ENCODE results near the gene TMEM147.
"Not testable (repeated sequence)": the region's sequence is repeated elsewhere in the genome, so short reads cannot be mapped to it uniquely, and the experiment has no call there.

The TMEM147 gene

DNA sequence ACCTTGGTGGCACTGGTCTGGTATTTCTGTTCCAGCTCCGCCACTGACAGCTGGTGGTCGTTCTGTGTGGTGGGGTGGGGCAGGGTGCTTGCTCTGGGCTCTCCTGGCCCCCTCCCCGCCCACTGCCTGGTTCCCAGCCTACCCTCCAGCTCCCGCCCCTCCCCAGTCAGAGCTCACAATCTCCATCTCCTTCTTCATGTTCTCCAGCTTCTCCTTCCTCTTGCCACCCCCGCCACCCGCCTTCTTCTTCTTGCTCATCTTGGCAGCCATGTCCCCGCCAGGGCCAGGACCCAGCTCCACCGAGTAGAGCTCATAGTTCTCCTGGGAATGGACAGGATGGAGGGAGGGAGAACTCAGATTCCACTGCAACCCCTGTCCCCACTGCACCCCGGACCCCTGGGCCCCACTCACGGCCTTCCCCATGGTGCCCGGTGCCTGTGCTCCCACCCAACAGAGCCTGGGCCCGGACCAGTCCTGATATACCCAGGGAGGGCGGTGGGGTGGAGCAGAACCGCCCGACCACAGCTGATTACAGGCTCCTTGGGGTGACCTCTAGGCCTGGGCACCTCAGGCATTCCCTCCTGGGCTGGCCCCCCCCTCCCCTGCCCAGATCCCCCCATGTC lies 17.9 kb downstream of the TMEM147 start, which contains the start of gene ATP4A:
Gene ATP4A (minus strand): TSS at position 452 of the 623 bp plus-strand sequence. CDS start 29 bp downstream, at position 423.
- DNase-seq (ENCODE audit: low read depth), result no peak

GRCh38 chr19:35565016-35565856 lies 19.8 kb downstream of the TMEM147 start:
- no peak for DNase-seq (ENCODE audit: low read depth)

DNA sequence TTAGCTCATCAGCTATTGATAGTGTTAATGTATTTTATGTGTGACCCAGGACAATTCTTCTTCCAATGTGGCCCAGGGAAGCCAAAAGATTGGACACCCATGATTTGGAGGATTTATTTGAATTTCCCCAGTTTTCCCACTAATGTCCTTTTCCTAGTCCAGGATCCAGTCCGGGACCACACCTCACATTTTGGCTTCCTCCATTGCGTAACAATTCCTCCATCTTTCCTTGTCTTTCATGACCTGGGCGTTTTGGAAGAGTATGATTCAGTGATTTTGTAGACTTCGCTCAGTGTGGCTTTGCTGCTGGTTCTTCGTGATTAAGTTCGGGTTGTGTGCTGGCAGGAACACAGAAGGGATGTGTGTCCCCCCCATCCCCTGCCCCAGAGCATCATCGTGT lies 21.3 kb downstream of the TMEM147 start:
- no peak for DNase-seq (ENCODE audit: low read depth)

GRCh38 chr19:35569281-35569781 lies 23.9 kb downstream of the TMEM147 start:
- DNase-seq (ENCODE audit: low read depth), result no peak

DNA sequence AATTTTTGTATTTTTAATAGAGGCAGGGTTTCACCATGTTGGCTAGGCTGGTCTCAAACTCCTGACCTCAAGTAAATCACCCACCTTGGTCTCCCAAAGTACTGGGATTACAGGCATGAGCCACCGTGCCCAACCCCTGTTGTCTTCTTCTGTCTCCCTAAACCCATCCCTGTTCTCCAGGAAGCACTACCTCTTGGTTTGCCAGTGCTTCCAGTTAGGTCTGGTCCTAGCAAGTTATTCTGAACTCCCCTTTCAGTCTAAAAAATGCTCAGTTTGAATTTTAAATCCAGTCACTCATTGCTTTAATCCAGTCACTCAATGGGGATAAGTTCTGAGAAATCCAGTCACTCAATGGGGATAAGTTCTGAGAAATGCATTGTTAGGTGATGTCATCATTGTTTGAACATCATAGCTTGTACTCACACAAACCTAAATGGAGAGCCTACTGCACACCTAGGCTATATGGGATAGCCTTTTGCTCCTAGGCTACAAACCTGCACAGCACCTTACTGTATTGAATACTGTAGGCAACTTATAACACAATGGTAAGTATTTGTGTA lies 26.1 kb downstream of the TMEM147 start:
- no peak for DNase-seq (ENCODE audit: low read depth)

DNA sequence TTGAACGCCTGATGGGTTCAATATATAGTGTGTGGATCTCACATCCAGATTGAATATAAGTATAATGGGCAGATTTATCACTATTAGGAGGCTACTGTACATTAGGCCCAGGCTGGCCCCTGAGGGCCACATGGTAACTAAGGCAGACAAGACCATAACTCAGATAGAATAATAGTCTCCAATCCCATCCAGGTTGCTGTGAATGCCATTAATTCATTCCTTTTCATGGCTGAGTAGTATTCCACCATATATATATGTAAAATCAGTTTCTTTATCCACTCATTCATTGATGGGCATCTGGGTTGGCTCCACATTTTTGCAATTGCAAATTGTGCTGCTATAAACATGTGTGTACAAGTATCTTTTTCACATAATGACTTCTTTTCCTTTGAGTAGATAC lies 32.5 kb downstream of the TMEM147 start:
- DNase-seq (ENCODE audit: low read depth), result no peak

GRCh38 chr19:35578707-35579106 lies 33.3 kb downstream of the TMEM147 start:
- no peak for DNase-seq (ENCODE audit: low read depth)

GRCh38 chr19:35582760-35583159 lies 37.3 kb downstream of the TMEM147 start:
- DNase-seq (ENCODE audit: low read depth), result no peak

GRCh38 chr19:35585848-35586247 lies 40.4 kb downstream of the TMEM147 start, which contains the start of gene PMIS2:
Gene PMIS2 (plus strand): TSS chr19:35586173. CDS start chr19:35586260, 87 bp downstream.
- no peak for DNase-seq (ENCODE audit: low read depth)

DNA sequence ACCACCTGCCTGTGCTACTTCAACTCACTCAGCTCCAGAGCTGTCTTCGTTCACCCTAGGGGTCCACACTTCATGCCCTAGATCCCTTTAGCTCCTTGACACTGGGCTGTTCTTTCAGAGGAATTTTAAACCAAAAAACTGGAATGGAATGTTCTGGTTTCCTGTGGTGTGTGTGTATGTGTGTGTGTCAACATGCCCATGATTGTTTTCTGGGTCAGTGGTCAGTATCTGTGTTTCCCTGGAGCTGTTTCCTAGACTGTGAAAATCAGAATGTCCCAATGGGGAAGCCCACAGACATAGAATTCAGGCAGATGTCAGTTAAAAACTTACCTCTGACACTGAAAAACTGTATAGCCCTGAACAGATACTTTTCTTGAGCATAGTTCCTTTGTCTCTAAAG lies 41.9 kb downstream of the TMEM147 start:
- DNase-seq (ENCODE audit: low read depth), result no peak

DNA sequence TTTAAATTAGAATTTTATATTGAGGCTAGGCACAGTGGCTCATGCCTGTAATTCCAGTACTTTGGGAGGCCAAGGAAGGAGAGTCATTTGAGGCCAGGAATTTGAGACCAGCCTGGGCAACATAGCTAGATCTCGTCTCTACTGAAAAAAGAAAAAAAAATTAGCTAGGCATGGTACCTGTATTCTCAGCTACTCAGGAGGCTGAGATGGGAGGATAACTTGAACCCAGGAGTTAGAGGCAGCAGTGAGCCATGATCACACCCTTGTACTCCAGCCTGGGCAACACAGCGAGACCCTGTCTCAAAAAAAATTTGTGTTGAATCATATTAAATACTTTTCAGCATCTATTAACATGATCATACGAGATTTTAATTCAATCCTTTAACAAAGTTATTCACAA lies 45.4 kb downstream of the TMEM147 start:
- DNase-seq (ENCODE audit: low read depth), result no peak

DNA sequence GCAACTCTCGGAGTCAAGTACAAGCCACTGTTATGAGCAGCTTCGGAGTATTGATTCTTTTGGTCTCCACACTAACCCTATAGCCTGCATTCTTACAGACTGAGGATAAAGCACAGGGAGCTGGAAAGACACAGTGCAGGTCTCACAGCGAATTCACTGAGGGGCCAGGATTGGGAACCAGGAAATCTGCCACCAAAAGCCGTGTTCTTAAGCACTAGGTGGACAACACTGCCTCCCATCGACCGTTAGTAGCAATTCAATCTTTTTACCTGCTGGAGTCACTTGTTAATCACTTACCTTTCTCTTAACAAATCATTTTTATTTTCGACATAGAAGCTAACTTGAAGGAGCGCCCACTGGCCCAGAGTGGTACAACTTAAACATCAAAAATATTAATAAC lies 46.8 kb downstream of the TMEM147 start:
- DNase-seq (ENCODE audit: low read depth), result peak; percentile 6

DNA sequence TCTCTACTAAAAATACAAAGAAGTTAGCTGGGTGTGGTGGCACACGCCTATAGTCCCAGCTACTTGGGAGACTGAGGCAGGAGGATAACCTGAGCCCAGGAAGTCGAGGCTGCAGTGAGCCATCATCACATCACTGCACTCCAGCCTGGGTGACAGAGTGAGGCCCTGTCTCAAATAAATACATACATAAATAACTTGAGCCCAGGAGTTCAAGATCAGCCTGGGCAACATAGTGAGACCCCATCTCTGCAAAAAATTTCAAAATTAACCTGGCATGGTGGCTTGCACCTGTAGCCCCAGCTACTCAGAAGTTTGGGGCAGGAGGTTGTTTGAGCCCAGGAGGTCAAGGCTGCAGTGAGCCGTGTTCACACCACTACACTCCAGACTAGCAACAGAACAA lies 49.6 kb downstream of the TMEM147 start:
- DNase-seq (ENCODE audit: low read depth), result not testable (repeated sequence)

DNA sequence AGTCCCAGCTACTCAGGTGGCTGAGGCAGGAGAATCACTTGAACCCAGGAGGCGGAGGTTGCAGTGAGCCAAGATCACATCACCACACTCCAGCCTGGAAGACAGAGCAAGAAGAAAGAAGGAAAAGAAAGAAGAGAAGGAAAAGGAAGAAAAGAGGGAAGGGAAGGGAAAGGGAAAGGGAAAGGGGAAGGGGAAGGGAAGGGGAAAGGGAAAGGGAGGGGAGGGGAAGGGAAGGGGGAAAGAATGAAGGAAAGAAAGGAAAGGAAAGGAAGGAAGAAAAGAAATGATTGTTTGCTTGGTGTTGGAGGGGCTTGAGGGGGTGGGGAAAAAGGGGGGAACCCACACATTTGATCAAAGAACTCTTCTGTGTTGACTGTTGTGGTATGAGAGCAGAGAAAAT lies 50.5 kb downstream of the TMEM147 start:
- no peak for DNase-seq (ENCODE audit: low read depth)

DNA sequence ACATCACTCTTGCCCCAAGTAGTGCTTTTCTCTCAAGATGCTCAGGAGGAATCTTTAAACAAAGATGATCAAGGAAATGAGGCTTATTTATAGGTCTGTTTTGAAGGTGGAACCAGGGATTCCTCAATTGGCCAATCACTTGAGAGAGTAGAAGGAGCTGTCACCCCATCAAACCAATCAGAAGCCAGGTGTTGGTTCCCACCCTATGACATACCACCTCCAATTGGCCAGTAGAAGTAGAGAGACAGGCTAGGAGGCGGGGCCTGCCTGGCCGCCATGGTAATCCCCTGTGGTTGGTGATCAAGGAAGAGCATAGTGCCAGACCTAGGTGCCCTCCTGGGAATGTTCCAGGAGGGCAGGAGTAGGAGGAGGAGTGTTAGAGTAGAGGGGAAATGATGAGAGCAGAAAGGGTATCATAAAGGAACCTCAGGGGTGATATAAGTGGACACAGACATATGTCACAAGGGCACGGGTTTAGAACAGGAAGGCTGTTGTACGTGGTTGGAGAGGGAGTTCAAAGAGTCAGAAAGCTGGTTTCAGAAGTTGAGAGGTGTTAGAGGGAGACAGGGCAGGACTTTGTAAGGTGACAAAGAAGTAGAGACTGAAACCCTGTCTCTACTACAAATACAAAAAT lies 51.1 kb downstream of the TMEM147 start:
- no peak for DNase-seq (ENCODE audit: low read depth)
